Esophagus squamous epithelium (tissue), 4 donors: ENCODE results near the gene NUP50.

Experiments
- CTCF ChIP-seq, 6 experiments: fragments of 450-650 bp in 4 of 6; fragments of 200-600 bp in 2 of 6; sonication (generic) in 2 of 6; IDR thresholded peaks; one replicate each; pipeline ENCODE4 v1.5.1; 2016 to 2019; ENCODE audit warnings: antibody characterized with exemption in 6 of 6, mild to moderate bottlenecking in 4 of 6, moderate library complexity in 4 of 6
- POLR2A ChIP-seq, 4 donors: fragments of 450-650 bp; IDR thresholded peaks; one replicate each; pipeline ENCODE4 v1.6.1; 2017; ENCODE audit warnings: antibody characterized with exemption in 4 of 4, mild to moderate bottlenecking in 4 of 4, moderate library complexity in 3 of 4

GRCh38 chr22:45151503-45151902, 12.2 kb upstream of the NUP50 start:
- TF ChIP-seq CTCF (IDR thresholded peaks at IDR 0.05), result no peak
- TF ChIP-seq POLR2A (IDR thresholded peaks at IDR 0.05), result no peak
